ENCODE measurements around the gene TMUB2.

The TMUB2 gene

DNA sequence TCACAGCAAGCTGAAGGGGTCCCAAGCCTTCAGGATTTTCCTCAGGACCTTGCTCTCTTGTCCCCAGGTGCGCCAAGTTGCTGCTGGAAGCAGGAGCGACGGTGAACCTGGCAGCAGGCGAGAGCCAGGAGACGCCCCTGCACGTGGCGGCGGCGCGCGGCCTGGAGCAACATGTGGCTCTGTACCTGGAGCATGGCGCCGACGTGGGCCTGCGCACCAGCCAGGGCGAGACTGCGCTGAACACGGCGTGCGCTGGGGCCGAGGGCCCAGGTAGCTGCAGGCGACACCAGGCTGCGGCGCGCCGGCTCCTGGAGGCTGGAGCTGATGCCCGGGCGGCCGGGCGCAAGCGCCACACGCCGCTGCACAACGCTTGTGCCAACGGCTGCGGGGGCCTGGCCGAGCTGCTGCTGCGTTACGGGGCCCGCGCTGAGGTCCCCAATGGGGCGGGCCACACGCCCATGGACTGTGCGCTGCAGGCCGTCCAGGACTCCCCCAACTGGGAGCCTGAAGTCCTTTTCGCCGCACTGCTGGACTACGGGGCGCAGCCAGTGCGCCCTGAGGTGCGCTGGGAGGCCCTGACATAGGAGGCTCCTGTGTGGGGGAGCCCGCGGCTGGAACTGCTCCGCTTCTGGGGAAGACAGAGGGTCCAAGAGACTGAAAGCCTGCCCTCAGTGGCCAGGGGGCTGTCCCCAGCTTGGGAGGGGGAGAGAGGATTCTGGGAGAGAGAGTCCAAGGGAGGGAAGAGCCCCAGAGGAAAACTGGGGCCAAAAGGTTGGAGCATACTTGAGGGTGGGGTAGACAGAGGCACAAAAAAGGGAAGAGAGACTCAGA, 9.9 kb upstream of the TMUB2 start:
- no peak for DNase-seq (ENCODE audit: low read depth in 2 of 2)

DNA sequence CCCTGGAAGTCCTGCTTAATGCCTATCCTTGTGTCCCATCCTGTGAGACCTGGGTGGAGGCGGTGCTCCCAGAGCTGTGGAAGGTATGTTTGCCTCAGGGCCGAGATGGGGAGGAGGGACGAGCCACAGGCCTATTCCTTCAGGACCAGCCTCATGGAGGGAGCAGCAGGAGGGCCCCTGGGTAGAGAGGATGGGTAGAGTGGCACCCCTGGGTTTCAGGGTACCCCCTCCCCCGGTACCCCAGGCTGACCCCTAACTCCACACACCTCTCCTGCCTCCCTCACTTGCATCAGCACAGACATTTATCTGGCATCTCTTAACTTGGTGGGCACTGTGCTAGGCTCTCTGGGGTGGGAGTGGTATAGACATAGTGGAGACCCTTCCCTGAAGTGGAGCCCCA, 9.1 kb upstream of the TMUB2 start:
- no peak for DNase-seq (ENCODE audit: low read depth in 2 of 2)

DNA sequence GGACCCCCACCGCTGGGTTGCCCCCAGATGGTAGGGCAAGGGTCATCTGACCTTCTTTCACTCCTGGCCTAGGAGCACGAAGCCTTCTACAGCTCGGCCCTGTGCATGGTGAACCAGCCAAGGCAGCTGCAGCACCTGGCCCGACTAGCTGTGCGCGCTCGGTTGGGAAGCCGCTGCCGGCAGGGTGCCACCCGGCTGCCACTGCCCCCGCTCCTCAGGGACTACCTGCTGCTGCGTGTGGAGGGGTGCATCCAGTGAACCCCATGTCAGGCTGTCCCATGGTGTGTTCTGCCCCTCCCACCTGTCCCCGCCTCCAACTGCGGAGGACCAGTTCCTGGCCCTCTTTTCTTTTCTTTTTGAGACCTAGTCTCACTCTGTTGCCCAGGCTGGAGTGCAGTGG, 8.6 kb upstream of the TMUB2 start:
- DNase-seq (ENCODE audit: low read depth in 2 of 2) = no peak

DNA sequence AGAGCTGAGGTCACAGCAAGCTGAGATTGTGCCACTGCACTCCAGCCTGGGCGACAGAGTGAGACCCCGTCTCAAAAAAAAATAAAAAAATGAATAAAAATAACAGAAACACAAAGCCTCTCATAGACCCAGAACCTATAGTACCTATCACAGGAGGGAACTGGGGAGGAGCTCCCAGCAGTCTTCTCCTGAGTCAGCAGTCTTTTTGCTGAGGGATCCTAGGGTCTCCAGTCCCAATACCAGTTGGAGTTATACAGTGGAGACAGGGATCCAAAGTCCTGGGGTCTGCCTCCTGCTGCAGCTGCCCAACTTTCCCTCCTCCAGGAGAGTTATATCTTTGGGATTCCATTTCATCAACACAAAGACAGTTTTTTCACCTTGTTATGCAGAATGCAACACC, 3.7 kb upstream of the TMUB2 start:
- no peak for DNase-seq (ENCODE audit: low read depth in 2 of 2)

DNA sequence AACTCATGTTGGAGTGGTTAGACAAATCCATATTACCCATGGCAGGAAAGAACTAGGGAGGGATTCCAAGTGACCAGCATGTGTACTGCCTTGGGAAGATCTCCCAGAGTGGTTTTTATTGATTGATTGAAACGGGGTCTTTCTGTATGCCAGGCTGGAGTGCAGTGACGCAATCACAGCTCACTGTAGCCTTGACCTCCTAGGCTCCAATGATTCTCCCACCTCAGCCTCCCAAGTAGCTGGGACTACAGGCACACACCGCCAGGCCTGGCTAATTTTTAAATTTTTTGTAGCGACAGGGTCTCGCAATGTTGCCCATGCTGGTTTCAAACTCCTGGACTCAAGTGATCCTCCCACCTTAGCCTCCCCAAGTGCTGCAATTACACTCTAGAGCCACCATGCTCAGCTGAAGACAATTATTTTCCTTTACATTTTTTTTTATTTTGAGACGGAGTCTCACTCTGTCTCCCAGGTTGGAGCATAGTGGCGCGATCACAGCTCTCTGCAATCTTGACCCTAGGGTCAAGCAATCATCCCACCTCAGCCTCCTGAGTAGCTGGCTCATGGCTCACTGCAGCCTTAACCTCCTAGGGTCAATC, 2.5 kb upstream of the TMUB2 start:
- DNase-seq (ENCODE audit: low read depth in 2 of 2) = no peak

DNA sequence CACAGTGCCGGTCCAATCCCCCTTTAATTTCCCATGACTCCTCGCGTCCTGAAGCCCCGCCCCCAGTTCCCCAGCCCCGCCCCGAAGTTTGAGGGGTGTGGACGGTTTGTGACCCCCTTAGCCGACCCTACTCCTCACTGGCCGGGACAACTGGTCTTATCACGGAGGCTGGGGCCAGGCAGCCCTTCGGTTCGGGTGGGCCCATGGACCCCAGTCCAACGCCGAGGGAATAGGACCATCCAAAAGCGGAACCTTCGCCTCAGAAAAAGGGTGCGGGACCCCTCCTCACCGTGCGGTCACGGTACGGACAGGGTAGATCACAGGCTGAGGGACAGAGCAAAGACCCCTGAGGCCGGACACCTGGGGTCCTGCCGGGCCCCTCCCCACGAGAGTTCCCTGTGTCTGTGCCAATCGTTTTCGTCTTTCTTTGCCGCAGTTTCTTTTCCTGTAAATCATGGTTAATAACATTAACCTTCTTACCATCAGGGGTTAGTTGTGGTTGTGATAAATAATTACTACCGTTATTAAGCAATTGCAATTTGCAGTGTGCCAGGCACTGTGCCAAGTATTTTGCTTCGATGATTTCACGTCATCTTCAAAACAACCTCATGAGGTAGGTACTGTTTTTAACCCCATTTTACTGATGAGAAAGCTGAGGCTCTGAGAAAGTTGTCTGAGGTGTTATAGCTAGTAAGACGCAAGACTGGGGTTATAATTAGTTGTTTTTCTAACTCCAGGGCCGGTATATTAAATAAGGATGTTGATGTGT, 543 bp downstream of the TMUB2 start:
- no peak for DNase-seq (ENCODE audit: low read depth in 2 of 2)

DNA sequence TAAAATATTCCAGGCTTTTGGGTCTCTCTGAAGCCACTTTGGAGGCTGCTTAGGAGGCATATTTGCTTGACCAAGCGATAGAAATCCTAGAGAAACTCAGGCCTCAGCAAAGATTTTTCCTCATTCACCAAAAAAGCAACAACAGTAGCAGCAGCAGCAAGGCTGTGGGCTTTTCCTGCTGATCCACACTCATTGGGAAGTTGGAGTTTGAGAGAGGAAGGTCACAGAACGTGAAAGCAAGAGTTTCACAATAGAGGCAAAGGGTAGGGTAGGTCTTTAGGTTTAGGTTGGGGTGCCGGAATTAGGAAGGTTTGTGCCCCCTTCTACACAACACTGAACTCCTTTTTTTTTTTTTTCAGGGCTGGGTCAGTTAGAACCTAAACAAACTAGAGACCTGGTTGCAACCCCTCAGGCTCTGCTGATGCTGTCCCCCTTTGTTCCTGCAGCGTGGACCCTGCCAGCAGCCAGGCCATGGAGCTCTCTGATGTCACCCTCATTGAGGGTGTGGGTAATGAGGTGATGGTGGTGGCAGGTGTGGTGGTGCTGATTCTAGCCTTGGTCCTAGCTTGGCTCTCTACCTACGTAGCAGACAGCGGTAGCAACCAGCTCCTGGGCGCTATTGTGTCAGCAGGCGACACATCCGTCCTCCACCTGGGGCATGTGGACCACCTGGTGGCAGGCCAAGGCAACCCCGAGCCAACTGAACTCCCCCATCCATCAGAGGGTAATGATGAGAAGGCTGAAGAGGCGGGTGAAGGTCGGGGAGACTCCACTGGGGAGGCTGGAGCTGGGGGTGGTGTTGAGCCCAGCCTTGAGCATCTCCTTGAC, 2.0 kb downstream of the TMUB2 start:
- DNase-seq (ENCODE audit: low read depth in 2 of 2) = no peak

DNA sequence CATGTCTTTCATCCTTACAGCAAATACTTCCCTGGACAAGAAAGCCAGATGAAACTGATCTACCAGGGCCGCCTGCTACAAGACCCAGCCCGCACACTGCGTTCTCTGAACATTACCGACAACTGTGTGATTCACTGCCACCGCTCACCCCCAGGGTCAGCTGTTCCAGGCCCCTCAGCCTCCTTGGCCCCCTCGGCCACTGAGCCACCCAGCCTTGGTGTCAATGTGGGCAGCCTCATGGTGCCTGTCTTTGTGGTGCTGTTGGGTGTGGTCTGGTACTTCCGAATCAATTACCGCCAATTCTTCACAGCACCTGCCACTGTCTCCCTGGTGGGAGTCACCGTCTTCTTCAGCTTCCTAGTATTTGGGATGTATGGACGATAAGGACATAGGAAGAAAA, 3.7 kb downstream of the TMUB2 start:
- no peak for DNase-seq (ENCODE audit: low read depth in 2 of 2)

DNA sequence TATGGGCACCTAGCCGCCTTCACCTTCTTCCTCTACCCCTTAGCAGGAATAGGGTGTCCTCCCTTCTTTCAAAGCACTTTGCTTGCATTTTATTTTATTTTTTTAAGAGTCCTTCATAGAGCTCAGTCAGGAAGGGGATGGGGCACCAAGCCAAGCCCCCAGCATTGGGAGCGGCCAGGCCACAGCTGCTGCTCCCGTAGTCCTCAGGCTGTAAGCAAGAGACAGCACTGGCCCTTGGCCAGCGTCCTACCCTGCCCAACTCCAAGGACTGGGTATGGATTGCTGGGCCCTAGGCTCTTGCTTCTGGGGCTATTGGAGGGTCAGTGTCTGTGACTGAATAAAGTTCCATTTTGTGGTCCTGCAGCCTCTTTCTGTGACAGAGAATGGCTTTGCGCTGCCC, 4.6 kb downstream of the TMUB2 start:
- no peak for DNase-seq (ENCODE audit: low read depth in 2 of 2)

DNA sequence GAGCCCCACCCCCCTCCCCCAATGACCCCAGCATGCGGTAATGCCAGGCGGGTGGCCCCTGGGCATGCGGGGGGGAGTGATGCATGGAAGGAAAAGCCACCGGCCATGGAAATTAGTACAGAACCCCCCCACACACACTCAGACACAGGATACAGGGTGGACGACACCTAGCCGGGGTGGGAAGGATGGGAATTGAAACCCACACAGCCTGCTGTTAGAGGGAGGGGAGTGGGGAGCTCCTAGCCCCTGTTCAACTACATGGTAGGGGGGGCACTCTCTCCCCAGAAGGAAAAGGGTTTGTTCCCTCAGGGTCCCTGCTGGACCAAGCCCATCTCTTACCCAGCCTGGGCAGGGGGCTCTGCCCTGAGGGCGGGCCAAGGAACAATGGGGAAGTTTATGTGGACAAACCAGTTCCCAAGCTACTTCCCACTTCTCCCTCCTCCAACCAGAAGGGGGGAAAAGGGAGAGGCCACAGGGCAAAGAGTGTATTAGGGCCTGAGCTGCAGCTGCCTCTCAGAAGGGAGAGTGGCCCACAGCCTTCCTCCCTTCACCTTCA, 5.2 kb downstream of the TMUB2 start:
- DNase-seq (ENCODE audit: low read depth in 2 of 2) = no peak

DNA sequence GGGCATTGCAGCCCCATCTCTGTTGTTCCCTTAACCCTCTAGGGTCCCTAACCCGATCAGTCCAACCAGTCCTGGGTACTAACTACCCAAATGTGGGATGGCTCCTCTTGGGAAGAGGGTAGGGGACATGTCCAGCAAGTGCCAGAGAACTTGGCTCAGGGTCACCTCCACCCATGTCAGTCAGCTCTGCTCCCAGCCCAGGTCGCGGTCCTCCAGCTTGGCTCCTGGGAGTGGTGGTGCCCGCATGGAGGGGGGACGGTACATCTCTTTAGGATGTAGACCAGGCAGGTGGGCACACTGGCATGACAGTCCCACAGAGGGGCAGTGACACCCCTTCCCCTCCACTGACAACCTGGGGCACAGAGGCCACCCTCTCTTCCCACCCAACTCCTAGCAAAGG, 6.0 kb downstream of the TMUB2 start:
- DNase-seq (ENCODE audit: low read depth in 2 of 2) = no peak

DNA sequence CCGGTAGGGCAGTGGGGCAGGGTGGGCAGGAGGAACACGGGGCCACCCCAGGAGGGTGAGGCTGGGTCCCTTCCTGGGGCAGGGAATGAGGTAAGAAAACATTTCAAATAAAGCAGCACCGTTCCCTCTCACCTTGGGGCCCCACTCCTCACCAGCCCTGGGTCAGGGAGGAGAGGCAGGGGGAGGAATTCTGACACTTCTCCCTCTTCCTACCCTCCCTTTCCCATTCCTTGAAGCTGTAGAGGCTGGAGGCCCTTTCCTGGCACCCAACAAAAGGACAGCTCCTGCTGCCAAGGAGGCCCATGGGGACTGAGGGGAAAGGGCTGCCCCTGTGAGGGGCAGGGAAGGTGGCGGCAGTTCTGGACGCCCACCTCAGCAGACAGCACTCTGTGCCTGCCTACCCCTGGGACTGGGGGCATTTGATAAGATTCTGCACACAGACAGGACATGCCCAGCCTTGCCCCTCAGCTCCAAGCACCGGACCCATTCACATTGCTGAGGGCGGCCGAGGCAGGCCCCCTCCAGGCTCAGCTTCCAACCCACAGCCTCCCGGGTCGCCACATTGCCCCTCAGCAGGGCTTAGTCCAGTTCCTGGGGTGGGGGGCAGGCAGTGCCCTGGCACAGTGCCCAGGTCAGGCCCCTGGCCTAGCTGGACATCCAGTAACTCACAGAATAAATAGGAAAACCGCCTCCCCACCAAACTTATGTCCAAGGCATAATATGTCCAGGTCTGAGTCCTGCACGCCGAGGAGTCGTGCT, 6.7 kb downstream of the TMUB2 start:
- no peak for DNase-seq (ENCODE audit: low read depth in 2 of 2)

DNA sequence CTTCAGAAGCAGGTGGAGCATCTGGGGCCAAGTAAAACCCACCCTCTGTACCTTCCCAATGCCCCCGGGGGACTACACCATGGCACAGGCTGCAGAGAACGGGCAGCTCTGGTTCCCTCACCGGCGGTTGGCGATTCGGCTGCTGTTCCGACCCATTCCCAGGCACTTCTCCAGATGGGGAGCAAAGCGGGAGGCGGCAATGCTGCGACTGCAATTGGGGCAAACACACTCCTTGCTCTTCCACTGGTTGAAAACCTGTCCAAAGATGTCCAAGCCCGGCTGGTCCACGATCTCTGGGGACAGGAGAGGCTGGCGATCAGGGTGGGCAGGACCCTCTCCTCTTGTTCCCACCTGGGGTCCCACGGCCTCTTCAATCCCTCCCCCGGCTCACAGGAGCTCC, 10.3 kb downstream of the TMUB2 start:
- no peak for DNase-seq (ENCODE audit: low read depth in 2 of 2)

DNA sequence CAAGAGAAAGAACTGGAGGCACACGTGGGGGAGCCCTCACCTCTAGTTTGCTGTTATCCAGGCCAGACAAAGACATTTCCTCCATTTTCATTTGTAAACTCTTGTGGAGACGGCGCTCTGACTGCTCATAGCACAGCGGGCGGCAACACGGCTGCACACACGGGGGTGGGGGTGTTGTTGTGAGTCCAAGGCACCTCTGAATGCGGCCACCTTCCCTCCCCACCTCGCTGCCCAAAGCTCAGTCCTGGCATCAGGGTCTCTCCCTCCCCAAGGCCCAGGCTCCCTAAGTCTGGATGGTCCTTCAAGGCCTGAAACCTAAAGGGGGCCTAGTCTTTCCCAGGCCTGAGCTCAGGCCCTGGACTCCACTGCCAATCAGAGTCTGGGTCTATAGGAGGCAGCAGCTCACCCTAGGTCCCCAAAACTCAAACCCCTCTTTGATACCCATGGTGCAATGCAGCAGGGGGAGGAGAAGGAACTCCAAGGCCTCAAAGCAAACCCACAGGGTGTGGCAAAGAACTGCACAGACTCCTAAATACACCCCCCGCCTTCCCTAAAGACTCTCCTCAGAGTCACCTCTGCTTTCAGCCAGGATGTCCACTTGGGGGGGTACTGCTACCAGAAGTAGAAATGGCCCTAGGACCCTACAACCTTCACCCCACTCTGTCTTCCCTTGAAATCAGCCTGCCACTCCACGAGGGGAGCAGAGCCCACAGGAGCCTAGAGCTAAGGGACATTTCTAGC, 11.4 kb downstream of the TMUB2 start:
- DNase-seq (ENCODE audit: low read depth in 2 of 2) = no peak

DNA sequence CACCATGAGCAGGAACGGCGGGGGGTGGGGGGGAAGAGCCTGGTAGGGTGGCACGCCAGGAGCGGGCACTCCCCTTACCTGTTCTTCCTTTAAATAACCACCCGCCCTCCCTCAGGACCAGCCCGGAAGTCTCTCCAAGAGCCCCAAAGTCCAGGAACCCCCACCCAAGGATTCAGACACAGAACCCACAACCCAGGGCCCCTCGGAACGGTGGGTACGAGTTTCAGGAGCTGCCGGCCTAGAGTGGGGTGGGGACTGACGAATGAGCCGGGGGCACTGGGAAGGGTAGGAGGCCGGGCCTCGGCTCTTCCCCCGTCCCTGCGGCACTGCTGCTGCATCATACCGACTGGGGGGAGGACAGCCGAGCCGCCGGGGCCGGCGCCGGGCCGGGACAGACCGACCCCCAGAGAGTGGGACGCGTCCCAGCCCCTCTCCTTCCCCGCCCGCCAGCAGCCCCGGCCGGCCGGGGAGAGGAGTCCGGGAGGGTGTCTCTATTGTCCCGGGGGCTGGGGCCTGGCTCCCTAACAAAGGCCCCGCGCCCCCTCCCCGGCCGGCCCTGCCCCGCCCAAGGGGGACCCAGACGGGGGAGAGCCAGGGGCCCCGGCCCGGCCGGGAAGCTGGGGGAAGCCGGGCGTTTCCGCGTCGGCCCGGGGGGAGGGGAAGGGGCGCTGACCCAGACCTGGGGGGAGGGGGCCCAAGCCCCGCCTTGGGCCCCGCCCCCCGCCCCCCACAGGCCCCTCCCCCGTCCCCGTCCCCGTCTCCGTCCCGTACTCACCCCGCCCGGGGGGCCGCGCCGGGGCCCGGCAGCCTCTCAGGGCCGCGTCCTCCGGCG, 12.2 kb downstream of the TMUB2 start:
- no peak for DNase-seq (ENCODE audit: low read depth in 2 of 2)

DNA sequence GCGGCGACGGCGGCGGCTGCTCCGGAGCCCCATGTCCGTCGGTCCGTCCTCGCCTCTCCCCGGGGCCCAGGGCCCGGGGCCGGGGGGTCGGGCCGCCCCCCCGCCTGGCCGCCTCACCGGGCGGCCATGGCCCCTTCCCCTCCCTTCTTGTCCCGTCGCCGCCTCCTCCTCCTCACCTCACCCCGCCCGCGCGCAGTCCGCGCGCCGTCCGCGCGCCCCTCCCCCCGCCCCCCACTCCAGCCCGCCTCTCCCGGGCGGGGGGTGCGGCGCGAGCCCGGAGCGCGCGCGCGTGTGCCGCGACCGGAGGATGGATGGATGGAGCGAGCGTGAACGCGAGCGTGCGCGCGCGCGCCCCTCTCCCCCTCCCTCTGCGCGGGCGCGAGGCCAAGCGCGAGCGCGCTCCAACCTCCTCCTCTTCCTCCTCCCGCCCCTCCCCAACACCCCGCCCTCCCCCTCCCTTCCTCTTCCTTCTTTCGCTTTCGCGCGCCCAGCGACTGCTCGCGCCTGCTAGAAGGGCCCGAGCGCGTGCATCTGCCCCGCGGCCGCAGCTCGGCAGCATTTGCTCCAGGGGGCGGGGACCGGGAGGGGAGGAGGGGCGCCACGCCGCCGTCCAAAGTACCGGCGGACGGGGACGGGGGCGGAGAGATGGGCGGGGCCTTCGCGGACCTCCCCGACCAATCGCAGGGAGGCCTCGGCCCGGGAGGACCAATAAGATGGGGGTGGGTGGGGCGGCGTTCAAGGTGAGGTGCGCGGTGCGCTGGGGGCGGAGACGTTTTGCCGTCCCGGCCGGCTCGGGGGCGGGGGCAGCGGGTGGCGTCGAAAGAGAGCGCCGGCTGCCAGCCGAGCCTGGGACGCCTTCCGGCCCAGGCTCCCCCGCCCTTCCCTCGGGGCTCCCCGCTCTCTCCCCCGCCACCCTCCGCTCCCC, 13.0 kb downstream of the TMUB2 start, which contains the start of gene ATXN7L3:
TSS of gene ATXN7L3 (minus strand) at position 332 of the 925 bp plus-strand sequence. CDS start 1,814 bp downstream, outside the sequence.
- DNase-seq (ENCODE audit: low read depth in 2 of 2) = peak; percentile 96 to 97

DNA sequence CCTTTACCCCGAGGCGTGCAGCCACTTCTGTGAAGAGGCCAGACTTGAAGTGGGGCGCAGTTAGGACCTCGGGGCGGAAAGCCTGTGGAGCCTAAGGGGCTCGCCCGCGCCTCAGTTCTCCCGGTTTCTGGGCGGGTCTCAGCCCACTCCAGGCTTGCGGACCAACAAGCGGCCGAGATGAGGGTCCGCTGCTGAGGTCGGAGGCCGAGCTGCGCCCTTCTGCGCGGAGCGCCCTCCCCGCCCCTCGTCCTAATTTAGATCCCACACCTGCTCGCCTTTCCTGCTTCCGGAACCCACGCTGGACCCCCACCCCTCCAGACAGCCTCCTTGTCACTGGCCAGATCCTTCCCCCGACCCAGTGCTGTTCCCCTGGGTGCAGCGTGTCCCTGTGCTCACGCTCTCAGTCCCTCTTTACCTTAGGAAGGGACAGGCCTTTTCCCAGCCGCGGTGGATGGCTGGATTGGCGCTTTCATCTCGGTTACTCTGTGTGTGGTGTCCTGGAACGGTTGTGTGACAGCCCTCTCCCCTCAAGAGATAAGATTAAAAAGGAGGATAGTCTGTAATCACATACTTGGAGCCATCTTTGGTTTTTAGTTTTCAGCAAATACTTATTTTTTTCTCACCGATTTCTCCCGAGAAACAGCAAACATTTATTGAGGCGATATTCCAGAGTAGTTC, 13.8 kb downstream of the TMUB2 start:
- no peak for DNase-seq (ENCODE audit: low read depth in 2 of 2)
